ENCODE data around the gene GPR173.

Gene GPR173, protein sequence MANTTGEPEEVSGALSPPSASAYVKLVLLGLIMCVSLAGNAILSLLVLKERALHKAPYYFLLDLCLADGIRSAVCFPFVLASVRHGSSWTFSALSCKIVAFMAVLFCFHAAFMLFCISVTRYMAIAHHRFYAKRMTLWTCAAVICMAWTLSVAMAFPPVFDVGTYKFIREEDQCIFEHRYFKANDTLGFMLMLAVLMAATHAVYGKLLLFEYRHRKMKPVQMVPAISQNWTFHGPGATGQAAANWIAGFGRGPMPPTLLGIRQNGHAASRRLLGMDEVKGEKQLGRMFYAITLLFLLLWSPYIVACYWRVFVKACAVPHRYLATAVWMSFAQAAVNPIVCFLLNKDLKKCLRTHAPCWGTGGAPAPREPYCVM

DNA sequence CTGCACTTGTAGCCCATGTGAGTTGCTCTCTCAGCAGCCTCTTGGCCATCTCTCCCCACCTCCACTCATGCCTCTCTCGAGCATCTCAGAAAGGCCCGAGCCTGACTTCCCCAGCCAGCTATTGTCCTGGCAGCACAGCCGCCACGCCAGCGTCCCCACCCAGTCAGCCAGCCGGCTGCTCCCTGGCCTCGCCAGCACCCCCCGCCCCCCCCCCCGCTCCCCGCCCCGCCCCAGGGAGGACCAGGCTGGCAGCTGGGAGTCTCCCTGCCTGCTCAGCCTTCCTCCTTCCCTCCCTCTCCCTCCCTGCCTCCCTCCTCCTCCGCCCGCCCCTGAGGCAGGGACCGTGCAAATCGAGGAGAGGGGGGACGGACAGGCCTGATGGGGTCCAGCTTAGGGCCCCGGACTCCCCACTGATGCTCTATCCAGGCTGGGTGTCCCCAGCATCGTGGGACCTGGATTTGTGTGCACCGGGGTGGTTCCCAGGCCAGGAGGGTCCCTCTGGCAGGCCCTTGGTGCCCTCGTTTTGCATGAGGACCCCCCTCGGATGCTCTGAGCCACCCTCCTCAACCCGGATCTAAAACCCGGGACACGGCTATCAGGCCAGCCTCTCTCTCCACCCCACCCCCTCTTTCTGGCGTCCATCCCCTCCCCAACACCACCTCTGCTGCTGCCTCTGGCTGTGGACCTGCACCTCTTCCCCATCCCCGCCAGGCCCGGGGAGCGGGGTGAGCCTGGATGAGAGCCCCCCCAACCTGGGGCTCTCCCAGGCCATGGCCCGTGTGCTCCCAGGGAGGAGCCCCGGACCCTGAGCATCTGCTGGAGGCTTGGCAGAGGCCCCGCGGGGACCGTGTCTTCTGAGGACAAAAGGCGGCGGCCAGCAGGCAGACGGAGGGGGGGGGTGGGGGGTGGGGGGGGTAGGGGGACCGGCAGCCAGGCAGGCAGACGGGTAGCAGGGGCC lies at the start of gene GPR173:
GPR173 (plus strand) TSS at position 621 of the 958 bp plus-strand sequence. CDS start 27,833 bp downstream, outside the sequence.
- DNase-seq (ENCODE audit: low read depth in 2 of 2), result no peak

DNA sequence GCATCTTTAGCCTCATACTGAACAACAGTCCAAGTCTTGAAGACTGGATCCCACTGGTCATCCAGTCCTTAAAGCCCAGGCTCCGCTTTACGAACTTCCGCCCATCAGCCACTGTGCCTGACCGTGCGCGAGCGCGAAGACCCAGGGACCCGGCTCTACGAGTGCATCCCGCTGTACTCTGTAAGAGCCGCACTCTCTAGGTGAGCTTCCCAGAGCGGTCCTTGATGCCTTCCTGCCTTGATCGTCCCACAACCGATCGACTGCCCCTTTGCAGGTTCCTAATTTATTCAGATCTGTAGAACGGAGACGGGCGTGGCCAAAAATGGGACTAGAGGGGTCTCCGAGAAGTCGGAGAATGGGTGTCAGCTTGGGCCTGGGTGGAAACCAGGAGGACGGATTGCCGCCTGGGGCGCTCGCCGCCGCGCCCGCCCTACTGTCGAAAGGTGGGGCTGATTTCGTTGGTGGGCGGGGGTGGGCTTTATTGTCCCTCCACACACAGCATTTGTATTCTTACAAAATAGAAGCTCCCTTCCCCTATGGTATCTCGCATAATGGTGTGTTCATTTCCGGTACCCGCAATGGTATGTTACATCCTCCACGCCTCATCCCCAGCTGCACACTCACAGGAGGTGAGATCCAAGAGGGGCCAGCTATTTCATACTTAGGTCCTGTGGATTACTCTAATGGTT lies 48.0 kb upstream of the GPR173 start:
- DNase-seq (ENCODE audit: low read depth in 2 of 2), result no peak

DNA sequence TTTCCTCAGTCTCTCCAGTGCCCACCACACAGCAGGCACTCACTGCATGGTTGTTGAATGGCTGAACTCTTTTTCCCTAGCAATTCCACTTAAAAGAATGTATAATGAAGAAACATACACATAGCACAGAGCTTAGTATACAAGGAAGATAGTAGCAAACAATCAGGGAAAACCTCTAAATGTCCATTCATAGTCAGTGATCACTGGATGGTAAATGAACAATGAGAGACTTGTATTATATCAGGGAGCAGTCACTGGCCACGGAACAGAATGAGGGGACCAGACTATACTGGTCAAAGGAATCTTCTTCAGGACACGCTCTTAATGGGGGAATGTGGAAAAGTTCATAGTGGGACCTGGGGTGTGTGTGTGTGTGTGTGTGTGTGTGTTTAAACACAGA lies 46.6 kb upstream of the GPR173 start:
- no peak for DNase-seq (ENCODE audit: low read depth in 2 of 2)

DNA sequence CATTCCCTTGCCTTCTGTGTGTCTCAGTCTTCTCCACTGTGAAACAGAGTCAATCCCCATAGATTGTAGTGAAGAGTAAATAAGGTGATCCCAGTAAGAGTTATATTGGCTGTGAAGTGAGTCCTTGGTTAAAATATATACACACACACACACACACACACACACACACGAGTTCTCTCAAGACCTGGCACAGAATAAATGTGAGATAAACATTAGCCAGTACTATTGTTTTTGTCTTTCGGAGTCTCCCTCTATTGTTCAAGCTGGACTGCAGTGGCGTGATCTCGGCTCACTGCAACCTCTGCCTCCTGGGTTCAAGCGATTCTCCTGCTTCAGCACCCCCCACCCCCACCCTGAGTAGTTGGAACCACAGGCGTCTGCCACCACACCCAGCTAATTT lies 45.5 kb upstream of the GPR173 start:
- no peak for DNase-seq (ENCODE audit: low read depth in 2 of 2)

DNA sequence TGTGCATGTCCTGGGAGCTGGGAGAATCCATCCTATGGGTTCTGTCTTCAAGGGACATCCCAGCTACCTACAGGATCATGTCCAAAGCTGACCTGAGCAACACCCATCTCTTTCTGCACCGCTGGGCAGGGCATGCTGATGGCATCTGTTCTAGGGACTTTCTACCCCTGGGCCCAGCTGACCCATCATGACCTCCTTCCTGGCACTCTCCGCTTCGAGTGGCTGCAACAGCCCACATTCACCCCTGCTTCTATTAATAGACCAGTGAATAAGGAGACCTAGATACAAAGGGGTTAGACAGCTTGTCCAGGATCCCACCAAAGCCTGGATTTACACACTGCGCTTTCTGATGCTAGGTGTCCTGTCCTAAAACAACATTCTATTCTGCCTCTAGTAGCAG lies 44.6 kb upstream of the GPR173 start:
- no peak for DNase-seq (ENCODE audit: low read depth in 2 of 2)

DNA sequence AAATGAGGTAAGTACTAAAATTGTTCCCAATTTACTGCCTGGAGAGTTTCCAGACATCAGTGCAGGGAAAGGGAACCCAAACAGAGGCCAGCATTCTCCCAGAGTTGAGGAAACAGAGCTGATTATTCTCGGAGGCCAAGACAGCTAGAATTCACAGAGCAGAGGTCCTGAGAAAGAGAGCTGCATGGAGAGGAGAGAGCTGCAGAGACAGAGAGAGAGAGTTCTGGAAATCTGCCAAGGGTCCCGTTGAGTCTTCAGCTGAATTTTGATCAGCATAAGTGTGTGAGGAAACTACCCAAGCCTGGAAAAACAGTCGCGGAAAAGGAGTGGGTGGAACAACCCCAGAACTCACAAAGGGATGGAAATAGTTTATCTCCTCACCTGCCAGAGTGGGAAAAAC lies 43.8 kb upstream of the GPR173 start:
- no peak for DNase-seq (ENCODE audit: low read depth in 2 of 2)

DNA sequence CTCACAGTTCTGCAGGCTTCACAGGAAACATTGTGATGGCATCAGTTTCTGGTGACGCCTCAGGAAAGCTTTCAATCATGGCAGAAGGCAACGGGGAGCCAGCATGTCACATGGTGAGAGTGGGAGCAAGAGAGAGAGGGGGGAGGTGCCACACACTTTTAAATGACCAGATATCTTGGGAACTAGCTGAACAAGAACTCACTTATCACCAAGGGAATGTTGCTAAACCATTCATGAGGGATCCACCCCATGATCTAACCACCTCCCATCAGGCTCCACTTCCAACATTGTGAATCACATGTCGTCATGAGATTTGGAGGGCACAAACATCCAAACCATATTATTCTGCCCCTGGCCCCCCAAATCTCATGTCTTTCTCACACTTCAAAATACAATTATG lies 43.3 kb upstream of the GPR173 start:
- DNase-seq (ENCODE audit: low read depth in 2 of 2), result no peak

DNA sequence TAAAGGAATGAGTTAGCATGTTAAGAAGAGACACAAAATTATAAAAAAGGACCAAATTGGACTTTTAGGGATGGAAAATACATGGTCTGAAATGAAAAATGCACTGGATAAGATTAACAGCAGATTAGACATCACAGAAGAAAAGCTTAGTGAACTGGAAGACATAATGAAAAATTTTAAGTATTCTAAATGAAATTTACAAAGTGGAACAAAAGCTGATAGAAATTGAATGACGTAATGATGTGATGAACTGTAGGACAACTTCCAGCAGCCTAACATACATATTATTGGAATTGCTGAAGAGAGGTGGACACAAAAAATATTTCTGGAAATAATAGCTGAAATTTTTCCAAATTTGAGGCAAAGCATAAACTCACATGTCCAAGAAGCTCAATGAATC lies 39.6 kb upstream of the GPR173 start:
- DNase-seq (ENCODE audit: low read depth in 2 of 2), result no peak

DNA sequence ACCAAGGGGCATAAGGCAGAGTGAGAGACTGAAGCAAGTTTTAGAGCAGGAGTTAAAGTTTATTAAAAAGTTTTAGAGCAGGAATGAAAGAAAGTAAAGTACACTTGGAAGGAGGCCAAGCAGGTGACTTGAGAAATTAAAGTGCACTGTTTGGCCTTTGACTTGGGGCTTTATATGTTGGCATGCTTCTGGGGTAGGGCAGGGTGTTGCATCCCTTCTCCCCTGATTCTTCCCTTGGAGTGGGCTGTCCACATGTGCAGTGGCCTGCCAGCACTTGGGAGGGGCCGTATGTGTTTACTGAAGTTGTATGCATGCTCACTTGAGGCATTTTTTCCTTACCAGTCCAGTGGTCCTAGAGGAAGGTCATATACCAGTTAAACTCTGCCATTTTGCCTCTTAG lies 35.3 kb upstream of the GPR173 start:
- DNase-seq (ENCODE audit: low read depth in 2 of 2), result no peak

DNA sequence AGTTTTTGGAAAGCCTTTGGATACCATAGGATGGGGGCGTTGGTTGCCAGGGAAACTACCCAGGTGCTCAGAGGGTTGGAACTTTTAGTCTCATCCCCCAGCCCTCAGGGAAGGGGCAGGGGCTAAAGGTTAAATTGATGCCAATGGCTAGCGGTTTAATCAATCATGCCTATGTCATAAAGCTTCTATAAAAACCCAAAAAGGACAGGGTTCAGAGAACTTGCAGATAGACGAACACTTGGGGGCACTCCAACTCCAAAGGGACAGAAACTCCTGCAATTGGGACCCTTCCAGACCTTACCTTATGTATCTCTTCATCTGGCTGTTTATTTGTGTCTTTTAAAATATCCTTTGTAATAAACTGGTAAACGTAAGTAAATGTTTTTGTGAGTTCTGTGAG lies 30.0 kb upstream of the GPR173 start:
- no peak for DNase-seq (ENCODE audit: low read depth in 2 of 2)

DNA sequence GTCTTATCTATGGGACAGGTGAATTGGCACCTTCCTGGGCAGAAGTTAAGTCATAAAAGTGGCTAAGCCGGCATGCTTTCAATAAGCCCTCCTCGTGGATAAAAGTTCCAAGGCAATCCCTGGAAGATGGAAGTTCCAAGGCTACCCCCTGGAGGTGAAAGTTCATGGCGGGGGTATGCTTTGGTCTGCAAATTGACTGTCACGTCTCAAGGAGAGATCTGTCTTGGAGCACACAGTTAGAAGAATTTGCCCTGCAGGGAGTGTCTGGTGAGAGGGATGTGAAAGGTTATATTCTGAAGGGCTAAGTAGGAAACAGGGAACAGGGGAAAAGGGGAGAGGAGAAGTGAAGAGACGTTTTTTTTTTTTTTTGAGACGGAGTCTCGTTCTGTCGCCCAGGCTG lies 26.2 kb upstream of the GPR173 start:
- DNase-seq (ENCODE audit: low read depth in 2 of 2), result no peak

DNA sequence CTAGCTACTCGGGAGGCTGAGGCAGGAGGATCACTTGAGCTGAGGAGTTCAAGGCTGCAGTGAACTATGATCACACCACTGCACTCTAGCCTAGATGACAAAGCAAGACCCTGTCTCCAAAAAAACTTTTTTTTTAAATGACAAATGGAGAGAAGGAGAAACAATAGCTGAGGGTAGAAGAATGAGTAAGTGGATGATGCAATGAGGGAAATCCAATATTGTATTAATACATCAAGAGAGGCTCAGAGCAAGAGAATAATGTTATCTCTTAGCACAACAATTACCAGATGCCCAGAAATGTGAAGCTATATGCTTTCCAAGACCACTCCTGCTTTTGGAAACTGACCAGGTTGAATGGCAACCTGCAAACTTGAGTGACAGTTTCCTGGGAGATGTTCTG lies 19.9 kb upstream of the GPR173 start:
- DNase-seq (ENCODE audit: low read depth in 2 of 2), result no peak

DNA sequence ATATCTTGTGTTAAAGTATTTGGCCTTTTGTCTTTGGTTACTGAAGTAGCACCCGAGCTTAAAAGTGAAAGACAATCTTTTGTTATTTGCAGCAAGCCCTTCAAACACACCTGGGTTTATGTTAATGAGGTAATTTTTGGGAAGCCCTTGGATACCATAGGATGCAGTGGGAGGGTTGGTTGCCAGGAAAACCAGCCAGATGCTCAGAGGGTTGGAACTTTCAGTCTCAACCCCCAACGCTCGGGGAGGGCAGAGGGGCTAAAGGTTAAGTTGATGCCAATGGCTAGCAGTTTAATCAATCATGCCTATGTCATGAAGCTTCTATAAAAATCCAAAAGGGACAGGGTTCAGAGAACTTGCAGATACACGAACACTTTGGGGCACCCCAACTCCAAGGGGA lies 17.2 kb upstream of the GPR173 start:
- no peak for DNase-seq (ENCODE audit: low read depth in 2 of 2)

DNA sequence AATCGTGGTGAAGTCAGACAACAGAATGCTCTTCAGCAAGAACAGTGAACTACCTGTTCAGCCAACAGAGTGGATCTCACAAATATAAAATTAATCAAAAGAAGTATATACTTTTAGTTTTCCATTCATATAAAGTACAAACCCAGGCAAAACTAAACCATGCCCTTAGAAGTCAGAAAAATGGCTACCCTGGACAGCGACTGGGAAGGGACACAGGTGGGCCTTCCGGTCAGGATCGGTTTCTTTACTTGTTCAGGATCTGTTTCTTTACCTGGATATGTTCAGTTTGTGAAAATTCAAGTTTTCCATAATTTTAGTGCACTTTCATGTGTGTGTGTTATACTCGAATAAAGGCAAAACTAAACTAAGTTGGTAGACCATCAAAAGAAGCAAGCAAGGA lies 12.4 kb upstream of the GPR173 start:
- no peak for DNase-seq (ENCODE audit: low read depth in 2 of 2)

DNA sequence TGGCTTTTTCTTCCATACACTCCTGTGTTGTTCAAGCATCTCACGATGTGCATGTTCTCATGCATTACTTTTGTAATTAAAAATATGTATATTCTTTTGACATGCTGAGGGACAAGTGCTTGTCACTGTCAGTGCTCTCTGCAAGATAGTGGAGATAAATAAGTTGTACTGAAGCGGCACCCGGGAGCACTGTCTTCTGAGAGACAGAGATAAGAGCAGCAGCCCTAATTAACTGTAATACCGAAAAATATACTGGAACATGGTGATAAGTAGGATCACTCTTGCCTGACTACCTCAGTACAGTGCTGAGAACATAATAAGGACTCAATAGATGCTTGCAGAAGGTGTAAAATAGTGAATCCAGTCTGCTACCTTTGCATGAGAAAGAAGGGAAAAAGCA lies 9.4 kb upstream of the GPR173 start:
- DNase-seq (ENCODE audit: low read depth in 2 of 2), result no peak

DNA sequence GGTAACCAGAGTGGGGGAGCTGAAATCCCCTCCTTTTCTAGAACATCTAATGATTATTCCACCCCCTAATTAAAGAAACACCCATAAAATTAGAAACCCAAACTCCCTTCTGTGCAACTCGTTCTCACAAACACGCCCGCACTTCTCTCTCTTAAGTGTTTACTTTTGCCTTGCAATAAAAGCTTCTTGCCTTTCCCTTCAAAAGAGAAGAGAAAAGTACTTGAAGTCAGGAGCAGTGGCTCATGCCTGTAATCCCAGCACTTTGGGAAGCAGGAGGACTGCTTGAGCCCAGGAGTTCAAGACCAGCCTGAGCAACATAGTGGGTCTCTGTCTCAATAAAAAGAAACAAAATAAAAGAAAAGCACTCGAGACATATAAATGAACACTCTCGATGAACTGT lies 3.6 kb upstream of the GPR173 start:
- no peak for DNase-seq (ENCODE audit: low read depth in 2 of 2)

DNA sequence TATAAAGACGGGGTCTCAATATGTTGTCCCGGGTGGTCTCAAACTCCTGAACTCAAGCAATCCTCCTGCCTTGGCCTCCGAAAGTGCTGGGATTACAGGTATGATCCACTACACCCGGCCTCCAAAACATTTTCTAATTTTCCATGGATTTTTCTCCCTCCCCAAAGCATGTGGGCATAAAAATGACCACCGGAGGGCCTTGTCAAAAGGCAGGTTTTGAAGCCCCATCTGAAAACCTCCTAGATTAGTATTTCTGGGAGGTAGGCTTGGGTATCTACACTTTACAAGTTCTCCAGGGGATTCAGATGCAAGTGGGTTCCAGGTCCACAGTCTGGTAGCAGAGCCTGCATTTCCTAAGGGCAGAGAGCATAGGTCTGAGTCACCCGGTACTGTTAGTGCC lies 1.4 kb upstream of the GPR173 start:
- DNase-seq (ENCODE audit: low read depth in 2 of 2), result no peak

DNA sequence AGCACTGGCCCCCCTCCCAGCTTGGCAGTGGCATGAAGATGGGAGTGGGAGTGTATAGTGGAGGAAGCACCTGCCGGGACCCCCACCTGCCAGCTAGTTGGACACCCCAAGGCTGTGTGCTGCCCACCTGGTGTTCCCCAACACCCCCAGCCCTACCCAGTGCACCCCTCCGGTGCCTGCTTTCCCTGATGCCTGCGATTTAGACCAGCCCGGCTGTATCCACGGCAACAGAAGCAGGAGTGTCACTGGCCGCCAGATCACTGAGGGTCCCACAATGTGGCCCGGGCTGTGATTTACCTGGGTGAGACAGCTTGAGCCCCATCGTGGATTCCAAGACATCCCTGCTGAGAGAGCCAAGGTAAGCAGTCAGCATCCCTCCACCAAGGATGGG lies 533 bp downstream of the GPR173 start:
- DNase-seq (ENCODE audit: low read depth in 2 of 2), result no peak

DNA sequence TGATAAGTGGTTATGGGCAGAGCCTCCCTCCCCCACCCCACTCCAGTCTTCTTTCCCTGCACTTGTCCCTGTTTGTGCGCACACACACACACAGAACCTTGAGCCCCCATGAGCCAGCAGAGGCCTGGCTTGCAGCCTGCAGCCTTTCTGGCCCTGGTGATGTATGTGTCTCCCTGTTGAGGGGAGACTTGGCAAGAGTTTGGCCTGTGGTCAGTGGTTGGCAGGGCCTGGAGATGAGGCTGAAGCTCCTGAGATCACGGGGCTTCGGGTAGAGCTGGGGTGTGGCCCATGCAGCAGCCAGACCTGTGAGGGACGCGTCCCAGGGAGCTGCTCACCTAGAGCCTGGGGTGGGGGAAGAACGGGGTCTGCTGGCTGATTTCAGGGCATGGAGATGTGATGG lies 2.3 kb downstream of the GPR173 start:
- DNase-seq (ENCODE audit: low read depth in 2 of 2), result no peak

DNA sequence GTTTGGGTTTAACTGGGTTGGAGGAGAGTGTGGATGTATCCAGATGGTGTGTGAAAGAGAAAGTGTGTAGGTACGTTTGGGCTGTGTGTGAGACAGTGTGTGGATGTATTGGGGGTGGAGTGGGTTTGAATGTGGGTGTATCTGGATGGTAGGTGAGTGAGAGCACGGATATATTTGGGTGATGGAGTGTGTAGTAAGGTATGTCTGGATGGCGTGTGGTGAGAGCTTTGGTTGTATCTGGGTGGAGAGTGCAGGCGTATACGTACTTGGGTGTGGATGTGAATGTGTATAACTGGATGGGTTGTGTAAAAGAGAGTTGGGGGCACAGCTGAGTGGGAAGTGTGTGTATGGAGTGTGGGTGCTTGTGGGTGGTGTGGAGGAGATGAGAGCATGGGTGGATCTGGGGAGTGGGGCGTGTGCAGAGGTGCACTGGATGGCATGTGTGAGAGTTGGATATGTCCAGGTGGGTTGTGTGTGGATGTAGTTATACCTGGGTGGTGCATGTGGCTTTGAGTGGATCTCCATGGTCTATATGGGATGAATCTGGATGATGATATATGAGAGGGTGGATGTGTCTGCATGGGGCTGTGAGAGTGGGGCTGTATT lies 6.8 kb downstream of the GPR173 start:
- no peak for DNase-seq (ENCODE audit: low read depth in 2 of 2)

DNA sequence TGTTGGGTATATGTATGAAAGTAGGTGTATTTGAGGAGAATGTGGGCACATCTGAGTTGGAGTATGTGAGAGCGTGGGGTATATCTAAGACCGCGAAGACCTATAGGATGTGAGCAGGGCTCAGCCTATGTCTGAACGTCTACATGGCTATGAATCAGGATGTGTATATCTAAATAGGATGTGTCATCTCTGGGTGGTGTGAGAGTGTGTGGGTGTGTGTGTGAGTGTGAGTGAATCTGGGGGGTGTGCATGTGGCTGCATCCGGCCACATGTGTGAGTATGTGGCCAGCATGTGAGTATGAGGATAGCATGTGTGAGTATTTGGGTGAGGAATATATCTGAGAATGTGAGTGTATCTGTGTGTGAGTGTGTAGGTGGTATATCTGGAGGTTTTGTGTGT lies 7.7 kb downstream of the GPR173 start:
- no peak for DNase-seq (ENCODE audit: low read depth in 2 of 2)

DNA sequence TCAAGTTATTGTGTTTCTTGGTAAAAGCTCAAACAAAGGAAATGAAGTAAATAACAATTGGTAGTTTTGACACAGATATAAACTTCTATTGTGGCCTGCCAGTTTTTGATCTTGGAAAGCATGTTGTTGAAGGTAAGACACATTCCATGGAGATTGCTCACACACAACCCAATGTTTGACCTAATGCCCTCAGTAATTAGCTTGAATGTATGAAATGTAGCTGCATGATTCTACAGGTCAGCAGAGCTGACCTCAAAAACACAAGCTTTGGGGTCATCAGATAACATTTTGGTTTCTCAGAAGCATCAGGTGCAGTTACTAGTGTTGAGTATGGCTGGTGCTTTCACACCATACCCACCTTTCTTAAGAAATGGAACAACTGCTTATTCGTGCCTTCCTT lies 16.5 kb downstream of the GPR173 start:
- DNase-seq (ENCODE audit: low read depth in 2 of 2), result no peak
